Measurements from ENCODE around the gene RIC3. TPM values are rescaled to one million over a fixed set of nuclear protein-coding genes. Genes with fewer than 3 reads are reported as not detected.

Gene RIC3
- total RNA-seq, 1 donor from 2014 or later, result 6.0 TPM

DNA sequence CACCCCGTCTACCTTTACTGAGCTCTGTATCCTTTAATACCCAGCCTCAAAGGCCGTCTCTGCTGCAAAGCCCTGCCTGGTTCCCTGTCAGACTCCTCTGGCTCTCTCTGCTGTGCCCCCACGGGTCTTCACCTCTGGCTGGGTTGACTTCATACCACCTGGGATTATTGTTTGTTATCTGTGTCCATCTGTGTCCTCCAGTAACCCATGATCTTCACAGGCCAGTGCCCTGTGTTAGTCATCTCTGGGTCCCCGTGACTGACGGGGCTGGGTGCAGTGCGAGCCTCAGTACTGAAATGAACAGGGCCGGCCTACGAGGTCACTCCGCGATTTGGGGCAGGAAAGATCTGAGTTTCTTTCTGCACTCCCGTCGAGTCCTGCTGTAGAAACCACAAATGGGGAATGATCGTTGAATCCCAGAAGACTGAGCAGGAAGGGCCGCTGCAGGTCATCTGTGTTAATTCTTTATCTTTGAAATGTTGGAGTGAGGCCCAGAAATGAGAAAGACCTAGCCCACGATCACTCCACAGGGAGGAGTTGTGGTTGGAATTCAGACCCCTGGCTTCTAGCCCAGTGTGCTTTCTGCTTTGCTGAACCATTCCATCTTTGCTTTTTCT is 100.1 kb downstream of the RIC3 start:
- DNase-seq (ENCODE audit: low spot score), result peak; percentile 98

DNA sequence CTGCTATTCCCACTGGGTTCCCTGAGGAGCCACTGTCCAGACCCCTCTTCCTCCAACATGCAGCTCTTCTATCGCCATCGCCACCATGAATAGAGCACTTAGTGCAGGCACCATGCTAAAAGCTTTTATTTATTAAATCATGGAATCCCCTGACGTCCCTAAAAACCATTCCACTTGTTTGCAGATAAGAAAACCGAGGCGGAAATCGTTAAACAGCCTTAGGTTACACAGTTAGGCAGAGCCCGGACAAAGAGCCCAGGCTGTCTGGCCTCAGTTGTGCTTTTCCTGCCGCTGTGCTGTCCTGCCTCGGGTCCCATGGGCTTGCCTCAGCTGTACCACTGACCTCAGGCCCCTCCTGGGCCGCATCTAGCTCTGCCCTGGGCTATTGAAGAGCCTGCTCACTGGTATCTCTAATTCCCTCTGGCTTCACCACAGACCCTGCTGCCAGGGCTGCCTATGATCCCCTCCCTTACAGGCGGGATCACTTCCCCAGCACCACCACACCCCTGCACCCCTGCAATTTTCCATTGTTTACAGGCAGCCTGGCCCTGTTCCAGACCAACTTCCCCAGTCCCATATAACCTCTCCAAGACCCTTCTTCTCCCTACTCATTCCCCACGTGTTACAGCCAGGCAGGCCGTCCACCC is 100.8 kb downstream of the RIC3 start:
- DNase-seq (ENCODE audit: low spot score), result peak; percentile 54

DNA sequence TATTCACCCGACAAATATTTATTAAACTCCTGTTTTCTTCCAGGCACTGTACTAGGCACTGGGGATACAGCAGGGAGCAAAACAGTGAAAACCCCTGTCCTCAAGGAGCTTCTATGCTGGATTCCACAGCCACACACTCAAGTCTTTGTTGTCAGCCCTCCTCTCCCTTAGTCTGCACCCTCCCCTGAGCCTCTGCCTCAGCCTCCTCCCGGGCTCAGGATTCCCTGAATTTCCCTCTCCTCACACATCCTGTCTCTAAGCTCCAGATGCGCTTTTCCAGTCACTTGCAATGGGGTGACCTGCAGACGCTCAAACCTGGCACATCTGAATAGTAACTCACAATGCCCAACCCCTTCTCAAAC is 101.3 kb downstream of the RIC3 start:
- no peak for DNase-seq (ENCODE audit: low spot score)

DNA sequence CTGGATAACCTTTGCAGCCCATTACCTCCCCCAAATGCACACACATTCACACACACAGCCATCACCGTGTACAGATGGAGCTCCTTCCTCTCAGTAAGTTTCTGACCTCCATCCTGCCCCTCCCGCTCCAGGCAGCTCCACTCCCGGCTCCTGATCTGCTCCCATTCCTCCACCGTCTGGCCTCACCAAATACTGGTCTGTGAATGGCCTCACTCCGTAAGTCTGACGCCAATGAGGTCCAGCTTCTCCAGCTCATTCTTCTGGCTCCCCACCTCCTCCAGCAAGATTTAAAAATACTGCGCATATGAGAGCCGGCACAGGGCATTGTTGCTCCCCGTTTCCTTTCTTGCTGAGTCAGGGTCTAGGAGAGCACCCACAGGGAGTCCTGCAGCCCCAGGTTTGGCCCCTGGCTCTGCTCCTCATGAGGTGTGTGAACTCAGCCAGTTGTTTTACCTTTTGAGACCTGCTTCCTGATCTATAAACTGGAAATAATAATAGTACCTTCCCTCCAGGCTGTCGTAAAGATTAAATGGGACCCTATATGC is 101.8 kb downstream of the RIC3 start:
- peak; percentile 69 for DNase-seq (ENCODE audit: low spot score)

DNA sequence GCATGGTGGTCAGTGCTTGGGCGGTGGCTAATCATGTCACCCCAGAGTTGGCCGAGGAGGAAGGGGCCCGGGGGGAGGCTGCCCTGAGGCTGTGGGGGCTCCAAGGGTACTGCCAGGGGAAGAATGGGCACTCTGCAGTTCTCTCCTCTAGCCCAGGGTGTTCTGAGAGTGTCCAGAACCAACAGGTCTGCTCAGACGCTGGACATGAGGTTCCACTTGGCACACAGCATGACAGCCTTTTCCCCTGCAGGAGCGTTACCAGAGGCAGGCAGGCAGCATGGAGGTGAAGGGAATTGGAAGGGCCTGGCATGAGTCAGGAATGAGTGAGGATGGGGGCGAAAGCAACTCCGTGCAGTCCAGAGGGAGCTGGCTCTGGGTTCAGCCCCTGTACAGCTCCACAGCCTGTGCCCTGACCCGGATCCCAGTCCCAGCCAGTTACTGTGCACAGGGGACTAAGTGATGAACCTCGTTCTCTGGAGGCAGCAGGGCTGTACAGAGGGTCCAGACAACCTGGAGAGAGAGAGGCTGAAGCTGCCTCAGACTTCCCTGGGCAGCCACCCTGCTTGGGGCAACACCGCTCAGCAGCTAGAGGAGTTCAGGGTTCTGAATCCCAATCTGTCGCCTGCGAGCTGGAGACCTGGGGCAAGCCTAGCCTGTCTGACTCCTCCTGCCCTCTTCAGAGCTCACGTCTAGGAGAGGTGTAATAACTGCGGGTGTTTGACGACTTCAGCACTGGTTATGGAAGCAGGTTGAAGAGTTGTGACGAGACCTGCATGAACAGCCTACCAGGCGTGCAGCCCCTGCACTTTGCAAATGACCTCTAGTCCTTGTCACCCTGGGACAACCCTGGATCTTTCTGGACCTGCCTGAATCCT is 102.6 kb downstream of the RIC3 start:
- DNase-seq (ENCODE audit: low spot score), result no peak

DNA sequence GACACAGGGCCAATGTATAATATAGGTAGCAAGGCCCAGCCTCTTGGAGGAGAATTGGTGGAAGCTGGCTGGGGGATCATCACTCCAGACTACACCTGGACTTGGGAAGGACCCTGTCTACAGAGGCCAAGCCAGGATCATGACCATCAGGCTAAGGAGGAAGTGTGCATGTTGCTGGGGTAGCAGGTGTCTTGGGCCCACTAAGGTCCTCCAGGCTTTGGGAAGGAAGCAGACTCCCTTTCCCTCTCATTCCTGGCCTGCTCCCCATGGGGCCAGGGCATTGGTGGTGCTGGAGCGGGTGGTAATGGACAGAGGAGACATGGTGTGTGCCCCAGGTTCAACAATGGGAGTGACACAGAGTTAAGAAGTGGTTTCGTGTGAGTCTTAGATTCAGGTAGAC is 103.8 kb downstream of the RIC3 start:
- DNase-seq (ENCODE audit: low spot score), result no peak

DNA sequence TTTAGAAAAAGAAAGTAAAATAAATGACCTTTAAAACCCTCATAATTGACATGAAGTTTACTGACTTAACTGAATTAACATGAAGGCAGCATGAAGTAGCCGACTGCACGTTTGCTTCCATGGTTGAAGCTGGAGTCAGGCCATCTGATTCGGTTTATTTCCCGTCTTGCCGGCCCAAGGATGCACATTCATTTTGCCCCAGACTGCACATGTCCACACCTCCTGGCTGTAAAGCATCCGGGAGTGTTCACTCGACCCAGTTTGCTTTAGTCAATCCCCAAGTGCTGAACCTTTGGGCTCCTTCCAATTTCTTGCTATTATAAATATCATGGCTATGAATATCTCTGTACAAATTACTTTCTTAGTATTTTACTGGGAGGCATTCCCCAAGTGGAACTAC is 105.5 kb downstream of the RIC3 start:
- peak; percentile 83 for DNase-seq (ENCODE audit: low spot score)

DNA sequence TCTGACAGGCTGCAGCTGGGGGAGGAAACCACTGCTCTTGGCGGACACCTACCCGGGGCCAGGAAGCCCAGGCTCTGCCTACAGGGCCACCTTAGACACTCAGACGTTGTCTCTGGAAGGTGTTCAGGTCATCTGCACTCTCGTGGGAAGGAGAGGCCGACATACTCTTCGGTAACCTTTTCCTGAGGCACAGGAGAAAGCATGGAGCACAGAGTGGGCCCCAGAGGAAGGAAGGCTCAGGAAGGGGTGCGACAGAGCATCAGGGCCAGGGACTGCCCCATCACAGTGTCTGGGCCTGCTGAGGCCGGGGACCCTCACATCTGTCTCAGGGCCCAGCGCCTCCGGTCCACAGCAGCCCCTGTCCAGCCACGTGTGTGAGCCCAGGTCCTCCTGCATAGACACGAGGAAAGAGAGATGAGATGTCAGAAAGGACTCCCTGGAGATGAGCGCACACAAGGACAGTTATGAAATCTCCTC is 106.0 kb downstream of the RIC3 start:
- no peak for DNase-seq (ENCODE audit: low spot score)

DNA sequence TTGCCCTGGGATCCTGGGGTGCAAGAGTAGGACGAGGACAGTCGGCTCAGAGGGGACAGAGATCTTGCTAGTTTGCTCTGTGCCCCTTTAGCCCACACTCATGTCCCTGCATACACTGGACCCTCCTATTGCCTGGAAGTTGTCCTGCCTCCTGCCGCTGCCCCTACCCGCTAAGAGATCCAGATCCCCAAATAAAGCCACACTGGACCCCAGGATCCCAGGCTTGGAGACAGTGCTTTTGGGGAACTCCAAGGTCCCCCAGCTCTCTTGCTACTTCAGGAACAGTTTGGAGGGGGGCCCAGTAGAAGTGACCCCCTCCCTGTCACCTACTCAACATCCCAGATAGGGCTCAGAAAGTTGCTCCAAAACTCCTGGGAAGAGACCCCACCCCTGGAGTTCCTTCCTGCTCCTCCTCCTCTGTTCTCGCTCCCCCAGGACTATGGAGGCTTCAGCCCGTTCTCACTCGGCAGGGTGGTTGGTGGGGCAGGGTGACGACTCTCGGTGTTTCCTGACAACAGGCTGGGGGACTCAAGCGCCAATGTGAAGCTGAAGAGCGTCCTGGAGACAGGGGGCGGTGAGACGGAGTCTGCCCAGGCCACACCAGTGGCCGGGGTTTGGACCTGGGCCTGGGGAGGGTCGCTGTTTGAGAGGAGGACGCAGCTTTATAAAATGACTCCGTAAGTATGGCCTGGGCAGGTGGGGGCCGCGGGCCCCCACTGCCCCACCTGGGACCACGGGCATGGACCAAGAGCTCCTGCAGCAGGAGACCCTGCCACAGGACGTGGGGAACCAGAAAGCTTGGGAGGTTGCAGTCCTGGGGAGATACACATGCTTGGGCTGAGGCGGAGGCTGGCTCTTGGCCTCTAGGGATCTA is 107.0 kb downstream of the RIC3 start:
- DNase-seq (ENCODE audit: low spot score), result no peak

DNA sequence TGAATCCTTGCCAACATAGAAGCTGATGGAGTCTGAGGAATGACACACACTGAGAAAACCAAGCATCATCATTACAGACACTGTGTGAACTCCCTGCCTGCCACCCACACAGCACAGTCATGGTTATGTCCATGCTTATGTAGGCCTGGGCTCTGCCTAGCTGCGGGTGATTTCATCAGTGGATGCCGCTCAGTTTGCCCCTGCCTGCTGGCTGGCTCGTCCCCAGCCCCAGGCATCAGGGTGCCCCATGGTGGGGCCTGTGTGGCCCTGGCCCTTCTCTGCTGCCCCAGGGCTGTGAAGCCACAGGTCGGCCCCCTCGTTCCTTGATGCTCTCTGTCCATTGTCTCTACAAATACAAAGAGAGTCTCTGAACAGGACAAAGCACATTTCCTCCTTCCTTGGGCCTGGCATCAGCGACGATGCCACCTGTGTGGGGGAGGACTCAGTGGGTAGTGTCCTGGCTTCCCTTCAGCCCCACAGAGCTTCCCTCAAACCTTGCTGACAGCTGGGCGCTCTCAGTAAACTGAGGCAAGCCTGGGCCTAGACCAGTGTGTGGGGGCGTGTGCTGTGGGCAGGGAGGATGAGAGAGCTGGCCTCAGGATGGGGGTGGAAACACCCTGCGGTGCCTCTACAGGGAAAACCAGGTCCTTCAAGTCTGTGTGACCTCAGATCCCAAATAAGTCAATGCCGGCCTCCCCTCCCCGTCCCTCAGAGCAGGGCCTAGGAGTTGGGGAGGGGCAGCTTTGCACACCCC is 107.8 kb downstream of the RIC3 start:
- DNase-seq (ENCODE audit: low spot score), result peak; percentile 30

DNA sequence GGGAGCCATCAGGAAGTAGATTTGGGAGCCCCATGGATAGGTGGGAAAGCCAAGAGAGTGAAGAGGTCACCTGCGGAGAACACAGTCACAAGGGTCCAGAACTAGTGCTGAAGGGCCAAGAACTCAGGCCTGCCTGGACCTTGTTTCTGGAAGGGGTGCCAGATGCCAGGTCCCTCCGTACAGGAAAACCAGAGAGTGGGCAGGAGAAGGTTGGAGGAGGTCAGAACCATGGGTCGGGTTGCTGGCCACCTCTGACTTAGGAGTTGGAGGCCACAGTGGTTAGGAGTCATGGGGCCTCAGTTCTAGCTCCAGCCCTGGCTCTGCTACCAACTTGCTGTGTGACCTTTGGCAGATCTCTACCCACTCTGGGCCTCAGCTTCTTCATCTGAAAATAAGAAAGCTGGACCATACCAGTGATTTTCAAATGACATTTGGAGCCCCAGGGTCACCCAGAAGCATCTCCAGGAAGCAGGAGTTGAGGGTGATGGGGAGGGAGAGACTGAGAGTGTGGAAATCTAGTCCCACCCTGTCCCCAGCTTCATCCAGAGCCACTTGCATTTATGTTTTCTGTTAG is 108.6 kb downstream of the RIC3 start:
- no peak for DNase-seq (ENCODE audit: low spot score)

DNA sequence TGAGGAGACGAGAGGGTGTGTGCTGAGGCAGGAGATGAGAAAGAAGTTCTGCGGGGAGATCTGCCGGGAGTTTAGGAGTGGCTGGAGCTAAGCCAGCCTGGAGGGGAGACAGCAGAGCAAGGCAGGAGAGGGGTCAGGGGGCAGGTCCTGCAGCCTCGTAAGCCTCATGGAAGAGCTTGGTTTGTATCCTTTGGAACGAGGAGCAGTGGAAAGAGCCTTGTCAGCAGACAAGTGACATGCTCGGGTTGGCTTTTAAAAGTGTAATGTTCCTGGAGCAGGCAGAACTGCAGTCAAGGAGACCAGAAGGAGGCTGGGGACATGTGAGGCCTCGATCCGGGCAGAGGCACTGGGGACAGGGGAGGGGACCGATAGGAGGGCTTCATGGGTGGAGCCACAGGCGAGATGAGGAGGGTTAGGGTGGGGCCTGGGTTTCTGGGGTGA is 109.2 kb downstream of the RIC3 start:
- DNase-seq (ENCODE audit: low spot score), result peak; percentile 53

DNA sequence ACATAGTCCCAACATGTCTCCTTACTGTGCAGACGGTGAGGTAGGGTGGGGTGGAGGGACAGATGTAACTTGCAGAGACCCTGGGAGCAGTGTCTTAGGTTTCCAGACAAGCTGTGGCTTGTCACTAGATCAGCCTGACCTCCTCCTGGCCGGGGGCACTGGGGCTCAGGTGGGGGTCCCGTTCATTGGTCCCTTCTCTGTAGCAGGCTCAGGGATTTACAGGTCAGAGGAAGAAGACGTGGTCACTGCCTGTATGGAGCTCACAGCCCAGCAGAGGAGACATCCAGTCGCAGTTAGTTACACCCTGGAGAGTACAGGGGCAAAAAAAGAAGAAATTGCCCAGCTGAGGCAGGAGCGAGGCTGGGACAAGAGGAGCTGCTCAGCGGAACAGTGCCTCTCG is 109.8 kb downstream of the RIC3 start:
- DNase-seq (ENCODE audit: low spot score), result no peak

DNA sequence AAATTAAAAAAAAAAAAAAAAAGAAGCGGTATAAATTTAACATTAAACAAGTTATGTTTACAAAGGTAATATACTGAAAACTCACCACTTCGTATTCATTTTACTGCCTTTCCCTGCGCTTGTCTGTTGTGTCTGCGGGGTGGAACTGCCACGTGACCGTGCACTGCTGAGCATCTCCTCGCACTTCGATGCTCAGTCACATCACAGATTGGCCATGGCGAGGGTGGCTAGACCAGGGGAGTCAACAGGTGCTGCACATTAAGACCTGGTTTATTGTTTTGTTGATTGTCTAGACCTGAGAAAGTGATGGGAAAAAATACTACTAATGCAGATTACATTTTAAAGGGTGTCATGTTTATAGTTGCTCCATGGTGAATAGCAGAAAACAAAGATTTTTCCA is 110.6 kb downstream of the RIC3 start:
- no peak for DNase-seq (ENCODE audit: low spot score)

DNA sequence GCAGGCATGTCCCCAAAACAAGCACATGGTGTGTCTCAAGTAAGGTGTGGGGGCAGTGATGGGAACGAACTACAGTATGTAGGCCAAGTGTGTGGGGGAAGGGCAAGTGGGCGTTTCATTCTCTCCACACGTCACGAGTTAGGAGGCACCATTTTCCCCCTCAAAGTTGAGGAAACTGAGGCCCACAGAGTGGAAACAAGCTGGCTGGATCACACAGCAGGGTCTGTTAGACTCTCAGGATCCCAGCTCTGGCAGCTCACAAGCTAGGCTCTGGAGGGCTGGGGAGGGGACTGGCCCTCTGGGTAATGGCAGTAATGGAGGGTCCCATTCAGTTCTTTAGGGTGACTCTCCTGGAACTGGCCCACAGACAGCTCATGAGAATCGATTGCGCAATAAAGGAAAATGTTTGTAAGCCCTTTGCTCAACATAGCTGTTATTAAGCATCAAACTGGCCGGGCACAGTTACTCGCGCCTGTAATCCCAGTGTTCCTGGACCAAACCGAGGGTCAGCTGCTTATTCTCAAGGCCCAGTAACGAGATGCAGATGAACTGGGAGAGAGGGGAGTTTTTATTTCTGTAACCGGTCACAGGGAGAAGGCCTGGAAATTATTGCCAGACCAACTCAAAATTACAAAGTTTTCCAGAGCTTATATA is 111.9 kb downstream of the RIC3 start:
- DNase-seq (ENCODE audit: low spot score), result peak; percentile 95
